WTC11 (cell line): ENCODE measurements around the gene MON2.

ENCODE experiments used
- GABPB1 ChIP-seq: sonication (generic); formaldehyde crosslinking; IDR thresholded peaks from 2 replicates; pipeline ENCODE4 v1.8.1; 2023; ENCODE audit warnings: mild to moderate bottlenecking, missing genetic modification reagents
- NR2C2 ChIP-seq: sonication (generic); formaldehyde crosslinking; IDR thresholded peaks from 2 replicates; pipeline ENCODE4 v1.8.0; 2022; ENCODE audit warnings: mild to moderate bottlenecking, missing genetic modification reagents
- NR3C1 ChIP-seq: sonication (generic); formaldehyde crosslinking; conservative IDR thresholded peaks from 2 replicates; pipeline ENCODE4 v1.8.1; 2023; ENCODE audit warnings: low read depth, mild to moderate bottlenecking, missing genetic modification reagents
- PRDM15 ChIP-seq: sonication (generic); formaldehyde crosslinking; IDR thresholded peaks from 2 replicates; pipeline ENCODE4 v1.8.0; 2022; ENCODE audit warnings: missing genetic modification reagents
- SOX15 ChIP-seq: fragments of 250-450 bp; sonication (Bioruptor Pico); IDR thresholded peaks from 2 replicates; pipeline ENCODE4 v1.9.0; 2021; ENCODE audit warnings: mild to moderate bottlenecking
- USF2 ChIP-seq: sonication (generic); formaldehyde crosslinking; IDR thresholded peaks from 2 replicates; pipeline ENCODE4 v1.8.1; 2023; ENCODE audit warnings: mild to moderate bottlenecking, missing genetic modification reagents, moderate library complexity
- TF ChIP-seq, protein P1 (sequence below): sonication (generic); formaldehyde crosslinking; IDR thresholded peaks from 2 replicates; pipeline ENCODE4 v1.8.1; 2022; ENCODE audit warnings: low read depth, mild to moderate bottlenecking, moderate library complexity, missing genetic modification reagents, borderline replicate concordance
- TF ChIP-seq, protein P2 (sequence below): fragments of 200-600 bp; IDR thresholded peaks from 2 replicates; pipeline ENCODE4 v1.8.0; 2022; ENCODE audit warnings: antibody characterized with exemption

DNA sequence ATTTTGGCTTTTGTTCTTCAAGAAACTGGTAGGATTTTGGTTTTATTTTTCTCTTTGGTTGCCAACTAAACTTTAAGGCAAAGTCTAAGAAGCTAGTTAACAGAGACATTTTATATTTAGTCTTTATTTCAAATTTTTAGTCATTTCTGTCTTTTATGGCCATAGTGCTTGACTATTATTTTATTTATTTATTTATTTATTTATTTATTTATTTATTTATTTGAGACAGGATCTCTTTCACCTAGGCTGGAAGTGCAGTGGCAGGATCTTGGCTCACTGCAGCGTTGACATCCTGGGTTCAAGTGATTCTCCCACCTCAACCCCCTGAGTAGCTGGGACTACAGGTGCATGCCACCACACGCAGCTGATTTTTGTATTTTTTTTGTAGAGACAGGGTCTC lies 3.1 kb downstream of the MON2 start:
- no peak for TF ChIP-seq NR3C1 (CRISPR knock-in tag)
- TF ChIP-seq, protein P1, sequence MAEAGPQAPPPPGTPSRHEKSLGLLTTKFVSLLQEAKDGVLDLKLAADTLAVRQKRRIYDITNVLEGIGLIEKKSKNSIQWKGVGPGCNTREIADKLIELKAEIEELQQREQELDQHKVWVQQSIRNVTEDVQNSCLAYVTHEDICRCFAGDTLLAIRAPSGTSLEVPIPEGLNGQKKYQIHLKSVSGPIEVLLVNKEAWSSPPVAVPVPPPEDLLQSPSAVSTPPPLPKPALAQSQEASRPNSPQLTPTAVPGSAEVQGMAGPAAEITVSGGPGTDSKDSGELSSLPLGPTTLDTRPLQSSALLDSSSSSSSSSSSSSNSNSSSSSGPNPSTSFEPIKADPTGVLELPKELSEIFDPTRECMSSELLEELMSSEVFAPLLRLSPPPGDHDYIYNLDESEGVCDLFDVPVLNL (CRISPR knock-in tag) = no peak
- TF ChIP-seq, protein P2, sequence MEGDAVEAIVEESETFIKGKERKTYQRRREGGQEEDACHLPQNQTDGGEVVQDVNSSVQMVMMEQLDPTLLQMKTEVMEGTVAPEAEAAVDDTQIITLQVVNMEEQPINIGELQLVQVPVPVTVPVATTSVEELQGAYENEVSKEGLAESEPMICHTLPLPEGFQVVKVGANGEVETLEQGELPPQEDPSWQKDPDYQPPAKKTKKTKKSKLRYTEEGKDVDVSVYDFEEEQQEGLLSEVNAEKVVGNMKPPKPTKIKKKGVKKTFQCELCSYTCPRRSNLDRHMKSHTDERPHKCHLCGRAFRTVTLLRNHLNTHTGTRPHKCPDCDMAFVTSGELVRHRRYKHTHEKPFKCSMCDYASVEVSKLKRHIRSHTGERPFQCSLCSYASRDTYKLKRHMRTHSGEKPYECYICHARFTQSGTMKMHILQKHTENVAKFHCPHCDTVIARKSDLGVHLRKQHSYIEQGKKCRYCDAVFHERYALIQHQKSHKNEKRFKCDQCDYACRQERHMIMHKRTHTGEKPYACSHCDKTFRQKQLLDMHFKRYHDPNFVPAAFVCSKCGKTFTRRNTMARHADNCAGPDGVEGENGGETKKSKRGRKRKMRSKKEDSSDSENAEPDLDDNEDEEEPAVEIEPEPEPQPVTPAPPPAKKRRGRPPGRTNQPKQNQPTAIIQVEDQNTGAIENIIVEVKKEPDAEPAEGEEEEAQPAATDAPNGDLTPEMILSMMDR = no peak
- no peak for TF ChIP-seq GABPB1 (CRISPR knock-in tag)
- no peak for TF ChIP-seq USF2
- TF ChIP-seq SOX15 = no peak
- no peak for TF ChIP-seq PRDM15 (CRISPR knock-in tag)
- no peak for TF ChIP-seq NR2C2 (CRISPR knock-in tag)
